GM12878 (cell line): ENCODE results near the gene WNT5B. TPM values are rescaled to one million over a fixed set of nuclear protein-coding genes. Genes with fewer than 3 reads are reported as not detected.

Experiments
- ATAC-seq: fragments of 200-7000 bp; cut with Tn5 transposase; 3 replicates; pipeline ENCODE4 v1.9.1; 2020; ENCODE audit warnings: mild to moderate bottlenecking, moderate library complexity
- BruUV-seq: library from RNA; stranded (reverse); fragments of 400-500 nt; replicated peaks from 2 replicates; lab custom pipeline; 2021; lab: Mats Ljungman, UMichigan
- CTCF ChIA-PET: fragments of 300-600 bp; sonication (Branson Sonifier 250); formaldehyde crosslinking; extraction: SDS; loops from one replicate; lab custom pipeline; 2021; ENCODE audit warnings: inconsistent platforms; lab: Yijun Ruan, JAX
- POLR2A ChIA-PET: fragments of 350-600 bp; formaldehyde crosslinking; extraction: SDS; loops from one replicate; lab custom pipeline; 2021; ENCODE audit warnings: inconsistent platforms; lab: Charles Lee
- RAD21 ChIA-PET: fragments of 300-600 bp; sonication (Branson Sonifier 250); formaldehyde crosslinking; loops from one replicate; lab custom pipeline; 2023; ENCODE audit warnings: antibody characterized with exemption; ENCODE audit not compliant: unreplicated experiment; lab: Charles Lee
- SMC1A ChIA-PET: fragments of 300-600 bp; sonication (Branson Sonifier 250); formaldehyde crosslinking; loops from one replicate; lab custom pipeline; 2023; ENCODE audit not compliant: unreplicated experiment, uncharacterized antibody; lab: Charles Lee
- DNase-seq: peaks from one replicate; pipeline ENCODE4 v3.0.0-alpha.2; 2011; ENCODE audit warnings: low read depth, low spot score
- FAIRE-seq: peaks from 3 replicates; lab custom pipeline; 2011; peaks lifted over from hg19 to GRCh38; lab: Jason Lieb, UNC
- H2AFZ ChIP-seq: 2 replicates; pipeline ENCODE4 v1.6.0; 2011; ENCODE audit warnings: low read depth, low read length, control low read depth; ENCODE audit not compliant: control insufficient read depth
- H3K27ac ChIP-seq: 2 replicates; pipeline ENCODE4 v1.5.1; 2011; ENCODE audit warnings: control low read depth; ENCODE audit not compliant: control insufficient read depth, insufficient read depth
- H3K27me3 ChIP-seq, 2 experiments: replicated peaks in 1 of 2; 2 replicates each; pipeline versions ENCODE4 v1.6.0 to v1.6.1; 2011; ENCODE audit warnings: low read length in 1 of 2; ENCODE audit not compliant: control insufficient read depth in 2 of 2, insufficient read depth in 2 of 2
- H3K36me3 ChIP-seq, 2 experiments: 2 replicates each; pipeline ENCODE4 v1.5.1; 2011; ENCODE audit warnings: low read length in 1 of 2; ENCODE audit not compliant: control insufficient read depth in 2 of 2, insufficient read depth in 2 of 2
- H3K4me1 ChIP-seq: 2 replicates; pipeline ENCODE4 v1.6.1; 2011; ENCODE audit warnings: mild to moderate bottlenecking, low read length, moderate library complexity, mixed read lengths; ENCODE audit not compliant: control insufficient read depth, insufficient read depth
- H3K4me2 ChIP-seq: 2 replicates; pipeline ENCODE4 v1.6.0; 2011; ENCODE audit warnings: control low read depth; ENCODE audit not compliant: control insufficient read depth, insufficient read depth
- H3K4me3 ChIP-seq: fragments of 200-600 bp; sonication (generic); 2 replicates; pipeline ENCODE4 v1.5.1; 2016
- H3K79me2 ChIP-seq: 2 replicates; pipeline ENCODE4 v1.6.0; 2011; ENCODE audit warnings: low read length; ENCODE audit not compliant: control insufficient read depth, insufficient read depth
- H3K9ac ChIP-seq: 2 replicates; pipeline ENCODE4 v1.8.0; 2011; ENCODE audit warnings: low read length, control low read depth, mixed read lengths; ENCODE audit not compliant: control insufficient read depth, insufficient read depth
- H3K9me3 ChIP-seq: replicated peaks from 3 replicates; pipeline ENCODE4 v1.5.1; 2011; ENCODE audit warnings: mild to moderate bottlenecking, low read length; ENCODE audit not compliant: control insufficient read depth, insufficient read depth
- H4K20me1 ChIP-seq: 2 replicates; pipeline ENCODE4 v1.6.0; 2011; ENCODE audit not compliant: control insufficient read depth, insufficient read depth
- BHLHE40 ChIP-seq, 2 experiments: fragments of 450-650 bp in 1 of 2; IDR thresholded peaks; 2 replicates each; pipeline ENCODE4 v1.6.1; 2011 to 2017; ENCODE audit warnings: low read depth in 2 of 2, borderline replicate concordance in 1 of 2, improper control_type of control experiment in 1 of 2, low read length in 1 of 2, mild to moderate bottlenecking in 1 of 2
- EGR1 ChIP-seq, 2 experiments: IDR thresholded peaks; 1 replicate in 1 of 2; 2 replicates in 1 of 2; pipeline ENCODE4 v1.6.1; 2011 to 2012; ENCODE audit warnings: low read depth in 2 of 2, low read length in 2 of 2, borderline replicate concordance in 1 of 2, mild to moderate bottlenecking in 1 of 2, moderate library complexity in 1 of 2
- HDAC2 ChIP-seq: fragments of 200-600 bp; sonication (generic); IDR thresholded peaks from 2 replicates; pipeline ENCODE4 v1.6.1; 2017
- IKZF1 ChIP-seq: fragments of 450-650 bp; conservative IDR thresholded peaks from 2 replicates; pipeline ENCODE4 v1.6.1; 2017; ENCODE audit warnings: antibody characterized with exemption, mild to moderate bottlenecking
- IKZF2 ChIP-seq, 2 experiments: fragments of 450-650 bp; IDR thresholded peaks; 2 replicates each; pipeline ENCODE4 v1.6.1; 2017; ENCODE audit warnings: mild to moderate bottlenecking in 2 of 2, moderate library complexity in 2 of 2
- KDM1A ChIP-seq: fragments of 200-600 bp; sonication (generic); IDR thresholded peaks from 2 replicates; pipeline ENCODE4 v1.6.1; 2016; ENCODE audit warnings: borderline replicate concordance
- NR2F1 ChIP-seq: fragments of 450-650 bp; conservative IDR thresholded peaks from 2 replicates; pipeline ENCODE4 v1.6.1; 2017; ENCODE audit warnings: mild to moderate bottlenecking
- PAX5 ChIP-seq: IDR thresholded peaks from 2 replicates; pipeline ENCODE4 v1.6.1; 2011; ENCODE audit warnings: low read depth, low read length, borderline replicate concordance
- TAF1 ChIP-seq: IDR thresholded peaks from 2 replicates; pipeline ENCODE4 v1.6.1; 2011; ENCODE audit warnings: mild to moderate bottlenecking, low read depth, low read length, borderline replicate concordance
- TARDBP ChIP-seq: IDR thresholded peaks from 2 replicates; pipeline ENCODE4 v1.6.1; 2016; ENCODE audit warnings: borderline replicate concordance
- TCF3 ChIP-seq: IDR thresholded peaks from 2 replicates; pipeline ENCODE4 v1.6.1; 2012; ENCODE audit warnings: low read depth, mild to moderate bottlenecking, low read length, borderline replicate concordance; ENCODE audit not compliant: insufficient read depth
- WGBS: methylation state at CpG from one replicate; pipeline ENCODE4 v1.1.6; 2016; ENCODE audit warnings: low lambda C conversion rate; ENCODE audit not compliant: insufficient replicate concordance, insufficient coverage; ENCODE audit errors: missing lambda C conversion rate; 5-methylcytosine and 5-hydroxymethylcytosine counted together
- in situ Hi-C: fragments of 300-500 bp; cut with MboI; formaldehyde crosslinking; loops from 9 replicates; pipeline ENCODE4 v1.14.3; 2018; ENCODE audit warnings: mixed read lengths
- intact Hi-C: fragments of 100-400 bp; cut with micrococcal nuclease; formaldehyde crosslinking; loops from one replicate; pipeline ENCODE4 v1.14.2; 2022; ENCODE audit not compliant: unreplicated experiment
- polyA plus RNA-seq, 11 experiments: library from polyadenylated mRNA; depleted of rRNA in 4 of 11; unstranded in 6 of 11; stranded (reverse) in 5 of 11; fragments of >200 nt; fragmentation: Nextera tagmentation in 4 of 11; fragmentation: Illumina TruSeq in 1 of 11; extraction: Ambion mirVana in 4 of 11; extraction: Trizol in 1 of 11; gene quantifications; 1 replicate in 1 of 11; 2 replicates in 10 of 11; pipeline versions ENCODE4 v1.2.1 to v1.2.3, GENCODE V29; 2011 to 2016; ENCODE audit warnings: inconsistent platforms in 2 of 11, missing spikeins in 2 of 11, low read depth in 1 of 11
- total RNA-seq, 4 experiments: library from RNA; depleted of rRNA in 3 of 4; stranded (reverse); fragments of >200 nt in 3 of 4; fragmentation: Illumina TruSeq in 1 of 4; extraction: Trizol in 1 of 4; gene quantifications; 2 replicates each; pipeline versions ENCODE4 v1.2.1 to v1.2.3, GENCODE V29; 2013 to 2021
- TF ChIP-seq, protein P1 (sequence below): fragments of 450-650 bp; formaldehyde crosslinking; IDR thresholded peaks from 2 replicates; pipeline ENCODE4 v1.5.0; 2022; ENCODE audit warnings: mild to moderate bottlenecking, missing genetic modification characterization
- TF ChIP-seq, protein P2 (sequence below): IDR thresholded peaks from 2 replicates; pipeline ENCODE4 v1.6.1; 2012; ENCODE audit warnings: low read length, inconsistent platforms
- TF ChIP-seq, protein P3 (sequence below): IDR thresholded peaks from 2 replicates; pipeline ENCODE4 v1.6.1; 2012; ENCODE audit warnings: mild to moderate bottlenecking, low read depth, low read length

WNT5B gene
- total and polyA plus RNA-seq, 10 of the 15 experiments (the other 5 are each of a cell fraction or from before 2014, with no cell fraction given) = 0.45 to 18.3 (median 5.4) TPM

DNA sequence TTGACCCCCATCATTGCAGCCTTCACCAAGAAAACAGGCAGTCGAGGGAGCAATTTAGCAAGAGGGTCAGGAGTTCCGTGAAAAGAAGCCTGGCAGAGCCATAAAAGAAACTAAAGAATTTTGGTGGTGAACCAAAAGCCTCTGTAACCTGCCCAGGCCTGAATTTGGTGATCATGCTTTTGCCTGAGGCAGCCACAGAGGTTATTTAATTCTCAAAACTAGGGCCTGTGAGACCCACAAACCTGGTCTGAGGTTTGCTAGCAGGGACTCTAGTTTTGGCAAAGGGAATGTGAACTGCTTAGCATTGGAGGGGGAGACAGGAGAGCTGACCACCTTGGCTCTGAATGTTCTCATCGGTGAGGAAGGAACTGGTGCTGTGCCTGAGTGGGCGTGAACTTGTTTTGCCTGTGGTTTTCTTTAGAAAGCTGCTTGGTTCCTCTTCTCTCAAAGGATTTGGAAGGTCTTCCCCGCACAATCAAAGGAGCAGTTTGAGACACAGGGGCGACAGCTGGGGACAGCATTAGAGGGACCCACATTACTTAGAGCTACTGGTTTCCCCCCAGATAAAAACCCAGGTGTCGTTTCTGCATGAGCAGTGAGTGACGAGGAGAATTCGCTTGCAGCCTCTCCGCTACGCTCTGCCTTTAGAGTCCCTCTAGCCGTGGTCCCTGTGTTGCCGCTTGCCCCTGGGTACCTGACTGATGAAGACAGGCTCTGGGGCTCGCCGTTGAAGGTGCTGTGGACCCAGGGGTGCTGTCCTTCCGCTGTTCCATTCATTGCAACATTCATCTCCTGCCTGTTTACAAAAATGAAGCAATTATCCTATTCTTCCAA lies 12.6 kb upstream of the WNT5B start:
- peak overlapping the region; percentile 27; the same call in 1 of the 2 replicates for H3K4me3 ChIP-seq
- POLR2A ChIA-PET = interaction anchor here (1.1 kb wide), 1 partner anchor 11 kb away, joined by 3 read pairs; no protein-coding TSS in a partner anchor
- no peaks in the 10 kb centered on the region for H3K79me2 ChIP-seq
- no peaks in the 10 kb centered on the region for H4K20me1 ChIP-seq
- intact Hi-C loops (no loop called here), in situ Hi-C loops (no loop called here)
- peak overlapping the region; percentile 7 for H2AFZ ChIP-seq
- H3K36me3 ChIP-seq = no peaks in the 10 kb centered on the region
- no peak overlapping the region for H3K9ac ChIP-seq
- peak overlapping the region; percentile 57 for H3K4me2 ChIP-seq
- H3K4me1 ChIP-seq = peaks cover 26% of the 10 kb centered on the region
- no TSS peak for BruUV-seq
- no peaks in the 10 kb centered on the region for H3K27me3 ChIP-seq
- no peaks in the 10 kb centered on the region for H3K9me3 ChIP-seq
- RAD21 ChIA-PET = interaction anchor here (0.9 to 1.0 kb wide), 2 partner anchors 18 to 499 kb away, joined by 3 read pairs; no protein-coding TSS in a partner anchor
- DNase-seq (no peak), FAIRE-seq (no peak), ATAC-seq (peak; percentile 59)
- CTCF ChIA-PET = interaction anchor here (1.1 to 3.5 kb wide), 4 partner anchors 10 to 175 kb away, joined by 3 to 17 read pairs (median 6); no protein-coding TSS in a partner anchor
- H3K27ac ChIP-seq = no peak overlapping the region
- SMC1A ChIA-PET = interaction anchor here (0.6 to 3.2 kb wide), 6 partner anchors 11 to 498 kb away, joined by 3 to 11 read pairs (median 4); no protein-coding TSS in a partner anchor
- WGBS = 28% methylated on average over 16 of the region's 16 CpGs
- TF ChIP-seq EGR1 (IDR thresholded peaks at IDR 0.05; ENCODE audit: borderline replicate concordance in 1 of 2, low read depth in 2 of 2, low read length in 2 of 2) (no peak), KDM1A (no peak), HDAC2 (no peak), TCF3 (peak; percentile 21; the same call in 1 of the 2 replicates), PAX5 (no peak), IKZF1 (peak; percentile 49; the same call in 1 of the 2 replicates), IKZF2 (IDR thresholded peaks at IDR 0.05) (peak; percentile 50 to 65), TAF1 (0 out of 2 replicates have a peak, but pooled peaks have one; percentile 40), NR2F1 (no peak), BHLHE40 (IDR thresholded peaks at IDR 0.05; ENCODE audit: borderline replicate concordance in 1 of 2, low read depth in 2 of 2, low read length in 1 of 2) (no peak), TARDBP (no peak)
- TF ChIP-seq, protein P1, sequence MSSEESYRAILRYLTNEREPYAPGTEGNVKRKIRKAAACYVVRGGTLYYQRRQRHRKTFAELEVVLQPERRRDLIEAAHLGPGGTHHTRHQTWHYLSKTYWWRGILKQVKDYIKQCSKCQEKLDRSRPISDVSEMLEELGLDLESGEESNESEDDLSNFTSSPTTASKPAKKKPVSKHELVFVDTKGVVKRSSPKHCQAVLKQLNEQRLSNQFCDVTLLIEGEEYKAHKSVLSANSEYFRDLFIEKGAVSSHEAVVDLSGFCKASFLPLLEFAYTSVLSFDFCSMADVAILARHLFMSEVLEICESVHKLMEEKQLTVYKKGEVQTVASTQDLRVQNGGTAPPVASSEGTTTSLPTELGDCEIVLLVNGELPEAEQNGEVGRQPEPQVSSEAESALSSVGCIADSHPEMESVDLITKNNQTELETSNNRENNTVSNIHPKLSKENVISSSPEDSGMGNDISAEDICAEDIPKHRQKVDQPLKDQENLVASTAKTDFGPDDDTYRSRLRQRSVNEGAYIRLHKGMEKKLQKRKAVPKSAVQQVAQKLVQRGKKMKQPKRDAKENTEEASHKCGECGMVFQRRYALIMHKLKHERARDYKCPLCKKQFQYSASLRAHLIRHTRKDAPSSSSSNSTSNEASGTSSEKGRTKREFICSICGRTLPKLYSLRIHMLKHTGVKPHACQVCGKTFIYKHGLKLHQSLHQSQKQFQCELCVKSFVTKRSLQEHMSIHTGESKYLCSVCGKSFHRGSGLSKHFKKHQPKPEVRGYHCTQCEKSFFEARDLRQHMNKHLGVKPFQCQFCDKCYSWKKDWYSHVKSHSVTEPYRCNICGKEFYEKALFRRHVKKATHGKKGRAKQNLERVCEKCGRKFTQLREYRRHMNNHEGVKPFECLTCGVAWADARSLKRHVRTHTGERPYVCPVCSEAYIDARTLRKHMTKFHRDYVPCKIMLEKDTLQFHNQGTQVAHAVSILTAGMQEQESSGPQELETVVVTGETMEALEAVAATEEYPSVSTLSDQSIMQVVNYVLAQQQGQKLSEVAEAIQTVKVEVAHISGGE (CRISPR knock-in tag) = no peak
- TF ChIP-seq, protein P2, sequence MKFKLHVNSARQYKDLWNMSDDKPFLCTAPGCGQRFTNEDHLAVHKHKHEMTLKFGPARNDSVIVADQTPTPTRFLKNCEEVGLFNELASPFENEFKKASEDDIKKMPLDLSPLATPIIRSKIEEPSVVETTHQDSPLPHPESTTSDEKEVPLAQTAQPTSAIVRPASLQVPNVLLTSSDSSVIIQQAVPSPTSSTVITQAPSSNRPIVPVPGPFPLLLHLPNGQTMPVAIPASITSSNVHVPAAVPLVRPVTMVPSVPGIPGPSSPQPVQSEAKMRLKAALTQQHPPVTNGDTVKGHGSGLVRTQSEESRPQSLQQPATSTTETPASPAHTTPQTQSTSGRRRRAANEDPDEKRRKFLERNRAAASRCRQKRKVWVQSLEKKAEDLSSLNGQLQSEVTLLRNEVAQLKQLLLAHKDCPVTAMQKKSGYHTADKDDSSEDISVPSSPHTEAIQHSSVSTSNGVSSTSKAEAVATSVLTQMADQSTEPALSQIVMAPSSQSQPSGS = no peak
- TF ChIP-seq, protein P3, sequence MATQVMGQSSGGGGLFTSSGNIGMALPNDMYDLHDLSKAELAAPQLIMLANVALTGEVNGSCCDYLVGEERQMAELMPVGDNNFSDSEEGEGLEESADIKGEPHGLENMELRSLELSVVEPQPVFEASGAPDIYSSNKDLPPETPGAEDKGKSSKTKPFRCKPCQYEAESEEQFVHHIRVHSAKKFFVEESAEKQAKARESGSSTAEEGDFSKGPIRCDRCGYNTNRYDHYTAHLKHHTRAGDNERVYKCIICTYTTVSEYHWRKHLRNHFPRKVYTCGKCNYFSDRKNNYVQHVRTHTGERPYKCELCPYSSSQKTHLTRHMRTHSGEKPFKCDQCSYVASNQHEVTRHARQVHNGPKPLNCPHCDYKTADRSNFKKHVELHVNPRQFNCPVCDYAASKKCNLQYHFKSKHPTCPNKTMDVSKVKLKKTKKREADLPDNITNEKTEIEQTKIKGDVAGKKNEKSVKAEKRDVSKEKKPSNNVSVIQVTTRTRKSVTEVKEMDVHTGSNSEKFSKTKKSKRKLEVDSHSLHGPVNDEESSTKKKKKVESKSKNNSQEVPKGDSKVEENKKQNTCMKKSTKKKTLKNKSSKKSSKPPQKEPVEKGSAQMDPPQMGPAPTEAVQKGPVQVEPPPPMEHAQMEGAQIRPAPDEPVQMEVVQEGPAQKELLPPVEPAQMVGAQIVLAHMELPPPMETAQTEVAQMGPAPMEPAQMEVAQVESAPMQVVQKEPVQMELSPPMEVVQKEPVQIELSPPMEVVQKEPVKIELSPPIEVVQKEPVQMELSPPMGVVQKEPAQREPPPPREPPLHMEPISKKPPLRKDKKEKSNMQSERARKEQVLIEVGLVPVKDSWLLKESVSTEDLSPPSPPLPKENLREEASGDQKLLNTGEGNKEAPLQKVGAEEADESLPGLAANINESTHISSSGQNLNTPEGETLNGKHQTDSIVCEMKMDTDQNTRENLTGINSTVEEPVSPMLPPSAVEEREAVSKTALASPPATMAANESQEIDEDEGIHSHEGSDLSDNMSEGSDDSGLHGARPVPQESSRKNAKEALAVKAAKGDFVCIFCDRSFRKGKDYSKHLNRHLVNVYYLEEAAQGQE = no peak
